Stimulated activated CD4-positive, alpha-beta T cell treated with anti-CD3 and anti-CD28 coated beads, TNF-alpha, amount 100 ng/mL, for 48 hours (primary cell): ENCODE data around the gene JPH3.
"Not testable (repeated sequence)": the region's sequence is repeated elsewhere in the genome, so short reads cannot be mapped to it uniquely, and the experiment has no call there.

Source experiments
- DNase-seq, 3 donors: peaks; one replicate each; pipeline ENCODE4 v3.0.0-alpha.2; 2020; ENCODE audit warnings: low read depth in 3 of 3

JPH3 gene

GRCh38 chr16:87681051-87681602 lies 78.8 kb downstream of the JPH3 start:
- DNase-seq: not testable (repeated sequence)

- DNase-seq: no peak
Measured at GRCh38 chr16:87681981-87682570, 79.8 kb downstream of the JPH3 start.

- no peak for DNase-seq
Measured at GRCh38 chr16:87682852-87683399, 80.6 kb downstream of the JPH3 start.

- no peak for DNase-seq
Measured at GRCh38 chr16:87684106-87684677, 81.9 kb downstream of the JPH3 start.

- no peak for DNase-seq
Measured at GRCh38 chr16:87684711-87685404, 82.5 kb downstream of the JPH3 start.

GRCh38 chr16:87685405-87685755 lies 83.1 kb downstream of the JPH3 start:
- no peak for DNase-seq

- DNase-seq: no peak
Measured at GRCh38 chr16:87685766-87686165, 83.5 kb downstream of the JPH3 start.

GRCh38 chr16:87686697-87687096 lies 84.4 kb downstream of the JPH3 start:
- DNase-seq: no peak

- no peak for DNase-seq
Measured at GRCh38 chr16:87687126-87687910, 85.0 kb downstream of the JPH3 start.

GRCh38 chr16:87687998-87688529 lies 85.8 kb downstream of the JPH3 start:
- no peak for DNase-seq

- no peak for DNase-seq
Measured at GRCh38 chr16:87688876-87689815, 86.8 kb downstream of the JPH3 start.

- no peak for DNase-seq
Measured at GRCh38 chr16:87689956-87690465, 87.7 kb downstream of the JPH3 start.

GRCh38 chr16:87690911-87691685 lies 88.8 kb downstream of the JPH3 start:
- DNase-seq: no peak

GRCh38 chr16:87691686-87692079 lies 89.4 kb downstream of the JPH3 start:
- DNase-seq: no peak

GRCh38 chr16:87692176-87692575 lies 89.9 kb downstream of the JPH3 start:
- no peak for DNase-seq

GRCh38 chr16:87692756-87693155 lies 90.4 kb downstream of the JPH3 start:
- DNase-seq: no peak

- no peak for DNase-seq
Measured at GRCh38 chr16:87693827-87694226, 91.5 kb downstream of the JPH3 start.

GRCh38 chr16:87694441-87695125 lies 92.3 kb downstream of the JPH3 start:
- DNase-seq: no peak

GRCh38 chr16:87695534-87695933 lies 93.2 kb downstream of the JPH3 start:
- no peak for DNase-seq
